ENCODE measurements around the gene STEAP1B. TPM values are rescaled to one million over a fixed set of nuclear protein-coding genes. Genes with fewer than 3 reads are reported as not detected.
"Not testable (repeated sequence)": the region's sequence is repeated elsewhere in the genome, so short reads cannot be mapped to it uniquely, and the experiment has no call there.

The STEAP1B gene
- total RNA-seq, 1 donor from 2014 or later = 0.92 TPM

- intact Hi-C loops (cut with DNase I); DNase-seq (ENCODE audit: low spot score): not testable (repeated sequence)
Measured at GRCh38 chr7:22502104-22502503, 2.1 kb upstream of the STEAP1B start.

GRCh38 chr7:22501336-22501735, 1.3 kb upstream of the STEAP1B start:
- intact Hi-C loops (cut with DNase I); DNase-seq (ENCODE audit: low spot score): not testable (repeated sequence)

DNA sequence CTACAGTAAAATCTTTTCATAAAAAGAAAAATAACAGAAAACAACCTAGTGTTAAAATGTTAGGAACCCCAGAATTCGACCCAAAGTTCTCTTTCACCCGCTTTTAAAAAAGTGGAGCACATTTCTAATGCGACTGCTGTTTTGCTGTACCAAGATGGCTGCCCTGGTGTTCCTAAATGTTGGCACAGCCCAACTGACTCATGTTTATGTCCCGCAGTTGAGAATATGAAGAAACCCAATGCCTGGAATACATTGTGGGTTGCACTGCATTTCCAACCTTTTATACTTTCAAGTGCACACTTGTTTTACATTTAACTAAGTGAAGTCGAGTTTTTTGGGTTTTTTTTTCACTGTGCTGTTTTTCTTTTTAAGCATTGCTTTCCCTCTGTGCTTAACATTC, 944 bp downstream of the STEAP1B start:
- intact Hi-C loops (cut with DNase I) = no loop called here

DNA sequence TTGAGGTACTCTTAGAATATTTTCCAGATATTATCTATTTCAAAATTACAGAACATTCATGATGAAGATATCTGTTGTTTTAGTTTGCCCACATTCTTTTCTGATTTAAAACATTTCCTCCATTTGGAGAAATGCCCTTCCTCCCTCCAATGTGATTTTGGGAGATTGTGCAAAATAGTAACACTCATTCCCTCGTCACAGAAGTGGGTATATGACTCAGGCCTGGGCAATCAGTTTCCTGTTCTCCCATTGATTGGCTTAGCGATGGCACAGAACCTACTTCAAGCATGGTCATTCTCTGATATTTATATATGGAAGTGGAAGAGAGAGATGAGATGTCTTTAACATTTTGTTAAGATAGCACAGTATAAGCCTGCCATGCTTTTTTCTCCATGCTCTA, 3.1 kb downstream of the STEAP1B start:
- intact Hi-C loops (cut with DNase I); DNase-seq (ENCODE audit: low spot score): not testable (repeated sequence)

More for the DNA sequence above, 944 bp downstream of the STEAP1B start:
- no peak for DNase-seq (ENCODE audit: low spot score)

GRCh38 chr7:22496296-22496888, 3.6 kb downstream of the STEAP1B start:
- DNase-seq (ENCODE audit: low spot score); intact Hi-C loops (cut with DNase I): not testable (repeated sequence)

GRCh38 chr7:22493160-22493925, 6.6 kb downstream of the STEAP1B start:
- intact Hi-C loops (cut with DNase I); DNase-seq (ENCODE audit: low spot score): not testable (repeated sequence)

GRCh38 chr7:22488643-22489462, 11.1 kb downstream of the STEAP1B start:
- intact Hi-C loops (cut with DNase I) = loop anchor here (1.0 kb wide), 1 partner anchor 380 kb away; no protein-coding TSS in a partner anchor
- no peak for DNase-seq (ENCODE audit: low spot score)

DNA sequence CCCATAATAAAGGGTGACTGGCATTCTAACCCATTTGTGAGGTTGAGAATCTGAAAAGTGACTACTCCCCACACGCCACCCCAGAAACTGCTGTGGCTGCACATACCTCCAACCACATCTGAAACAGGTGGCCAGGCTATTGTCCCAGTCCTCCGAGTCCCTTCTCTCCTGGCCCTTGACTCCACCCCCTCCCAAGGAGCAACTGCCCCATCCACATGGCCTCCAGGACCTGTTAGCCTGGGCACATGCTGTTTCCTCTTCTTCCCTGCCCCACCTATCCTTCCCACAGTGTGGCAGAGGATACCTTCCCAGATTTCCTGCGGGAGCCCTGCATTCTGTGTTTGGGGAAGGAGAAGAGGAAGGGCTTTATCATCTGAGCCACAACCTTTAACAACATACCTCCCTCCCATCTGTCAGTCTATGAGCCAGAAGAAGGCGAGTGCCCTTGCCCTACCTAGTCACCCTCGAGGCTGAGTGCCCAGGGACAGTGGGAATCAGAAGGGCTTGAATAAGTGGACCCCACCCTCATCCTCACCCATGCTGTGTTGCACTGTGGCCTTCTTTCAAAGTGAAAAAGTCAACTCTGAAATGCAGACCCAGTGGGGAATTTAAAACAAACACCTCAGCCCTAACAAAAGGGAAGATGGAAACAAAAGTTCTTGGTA, 11.9 kb downstream of the STEAP1B start:
- intact Hi-C loops (cut with DNase I) = no loop called here
- DNase-seq (ENCODE audit: low spot score) = no peak

GRCh38 chr7:22486597-22486996, 13.4 kb downstream of the STEAP1B start:
- DNase-seq (ENCODE audit: low spot score) = no peak
- intact Hi-C loops (cut with DNase I) = no loop called here

DNA sequence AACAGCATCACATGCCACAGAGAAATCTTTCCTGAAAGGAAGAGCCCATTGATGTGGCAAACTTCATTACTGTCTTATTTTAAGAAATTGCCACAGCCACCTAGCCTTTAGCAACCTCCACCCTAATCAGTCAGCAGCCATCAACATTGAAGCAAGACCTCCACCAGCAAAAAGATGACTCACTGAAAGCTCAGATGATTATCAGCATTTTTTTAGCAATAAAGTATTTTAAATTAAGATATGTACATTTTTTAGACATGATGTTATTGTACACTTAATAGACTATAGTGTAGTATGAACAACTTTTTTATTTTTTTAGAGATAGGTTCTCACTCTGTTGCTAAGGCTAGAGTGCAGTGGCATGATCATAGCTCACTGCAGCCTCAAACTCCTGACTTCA, 14.8 kb downstream of the STEAP1B start:
- intact Hi-C loops (cut with DNase I) = no loop called here
- DNase-seq (ENCODE audit: low spot score) = no peak

GRCh38 chr7:22482503-22482902, 17.5 kb downstream of the STEAP1B start:
- intact Hi-C loops (cut with DNase I) = no loop called here
- no peak for DNase-seq (ENCODE audit: low spot score)

- intact Hi-C loops (cut with DNase I) = no loop called here
Measured at GRCh38 chr7:22481726-22482125, 18.3 kb downstream of the STEAP1B start.

GRCh38 chr7:22480523-22481075, 19.4 kb downstream of the STEAP1B start:
- intact Hi-C loops (cut with DNase I) = no loop called here
- DNase-seq (ENCODE audit: low spot score) = no peak

More at GRCh38 chr7:22481726-22482125, 18.3 kb downstream of the STEAP1B start:
- DNase-seq (ENCODE audit: low spot score) = no peak

- intact Hi-C loops (cut with DNase I) = no loop called here
- no peak for DNase-seq (ENCODE audit: low spot score)
Measured at GRCh38 chr7:22477876-22478450, 22.0 kb downstream of the STEAP1B start.

DNA sequence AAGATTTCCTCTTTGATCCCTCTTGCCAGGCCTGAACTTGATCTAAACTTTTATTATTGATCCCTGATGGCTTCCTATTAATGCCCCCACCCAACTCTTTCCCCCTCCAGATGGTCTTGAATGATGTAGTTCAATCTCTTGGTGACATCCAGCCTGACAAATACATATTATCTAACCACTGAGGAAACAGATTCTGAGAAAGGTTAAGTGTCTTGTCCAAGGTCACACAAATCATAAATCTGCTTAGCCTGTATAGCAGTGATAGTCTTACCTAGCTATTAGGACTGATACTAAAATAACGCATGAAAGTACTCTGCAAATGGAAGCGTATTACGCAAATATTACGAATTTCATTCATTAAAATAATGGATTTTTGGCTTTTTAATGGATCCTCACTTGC, 22.7 kb downstream of the STEAP1B start:
- intact Hi-C loops (cut with DNase I) = no loop called here
- DNase-seq (ENCODE audit: low spot score) = no peak

DNA sequence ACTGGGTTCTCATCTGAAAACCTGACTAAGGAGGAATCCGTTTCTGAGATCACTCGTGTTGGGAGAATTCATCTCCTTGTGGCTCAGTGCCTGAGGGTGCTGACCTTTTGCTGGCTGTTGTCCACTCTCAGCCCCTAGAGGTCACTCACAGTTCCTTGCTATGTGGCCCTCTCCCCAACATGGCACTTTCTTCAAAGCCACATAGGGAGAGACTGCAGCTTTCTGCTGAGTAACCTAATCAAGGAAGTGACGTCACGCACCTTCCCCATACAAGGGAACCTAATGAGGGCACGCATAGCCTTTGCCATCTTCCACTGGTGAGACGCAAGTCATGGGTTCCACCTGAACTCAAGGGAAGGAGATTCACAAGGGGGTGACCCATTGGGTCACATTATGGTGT, 23.2 kb downstream of the STEAP1B start:
- intact Hi-C loops (cut with DNase I) = no loop called here
- DNase-seq (ENCODE audit: low spot score) = no peak

GRCh38 chr7:22474645-22475044, 25.3 kb downstream of the STEAP1B start:
- intact Hi-C loops (cut with DNase I) = no loop called here
- DNase-seq (ENCODE audit: low spot score) = no peak

DNA sequence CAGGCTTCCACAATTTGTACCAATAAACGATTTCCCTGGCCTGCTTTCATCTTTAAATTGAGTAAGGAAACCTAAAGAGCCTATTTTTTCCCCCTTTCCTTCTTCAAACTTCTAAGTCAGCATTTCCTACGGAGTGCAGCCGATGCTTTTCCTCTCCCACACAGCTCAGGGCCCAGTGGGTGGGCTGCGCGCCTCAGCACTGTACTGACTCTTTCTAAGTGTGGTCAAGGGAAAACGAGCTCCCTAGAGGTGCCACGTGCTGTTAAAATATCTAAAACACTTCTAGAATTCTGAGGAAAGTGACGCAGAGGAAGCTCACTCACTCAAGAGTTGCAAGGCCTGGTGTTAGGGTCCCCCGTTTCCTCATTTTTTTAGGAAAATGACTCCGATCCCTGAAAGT, 29.0 kb downstream of the STEAP1B start:
- intact Hi-C loops (cut with DNase I) = no loop called here
- DNase-seq (ENCODE audit: low spot score) = no peak
